NT2/D1 (cell line): Measurements from ENCODE around the gene ARHGAP23.
"Not testable (repeated sequence)": the region's sequence is repeated elsewhere in the genome, so short reads cannot be mapped to it uniquely, and the experiment has no call there.

Experiments
- SUZ12 ChIP-seq: IDR thresholded peaks from 2 replicates; pipeline ENCODE4 v1.6.1; 2011; ENCODE audit not compliant: insufficient read length, insufficient read depth; ENCODE audit errors: extremely low read depth
- YY1 ChIP-seq: IDR thresholded peaks from 2 replicates; pipeline ENCODE4 v1.6.1; 2011; ENCODE audit not compliant: insufficient read length, insufficient read depth

- TF ChIP-seq SUZ12, YY1: not testable (repeated sequence)
These were observed 9.0 kb downstream of the ARHGAP23 start for GRCh38 chr17:38437313-38437712.
